Testis (tissue), 3 donors: Measurements from ENCODE around the gene PLEKHN1. TPM values are rescaled to one million over a fixed set of nuclear protein-coding genes. Genes with fewer than 3 reads are reported as not detected.

ENCODE experiments used
- DNase-seq: peaks from one replicate; pipeline ENCODE4 v3.0.0-alpha.2; 2019
- H3K27ac ChIP-seq, 2 donors: fragments of 200-600 bp; sonication (generic); one replicate each; pipeline ENCODE4 v1.5.1; 2019
- H3K27me3 ChIP-seq: fragments of 200-600 bp; sonication (generic); one replicate; pipeline ENCODE4 v1.5.1; 2019
- H3K36me3 ChIP-seq: fragments of 200-600 bp; sonication (generic); one replicate; pipeline ENCODE4 v1.5.1; 2017; ENCODE audit warnings: low read depth; ENCODE audit errors: missing control alignments
- H3K4me1 ChIP-seq: fragments of 200-600 bp; sonication (generic); one replicate; pipeline ENCODE4 v1.5.1; 2019
- H3K4me3 ChIP-seq, 2 donors: fragments of 200-600 bp; sonication (generic); one replicate each; pipeline ENCODE4 v1.5.1; 2017 to 2019
- H3K9me3 ChIP-seq: fragments of 200-600 bp; sonication (generic); one replicate; pipeline ENCODE4 v1.5.1; 2017
- CTCF ChIP-seq, 3 experiments: fragments of 450-650 bp in 2 of 3; fragments of 200-600 bp in 1 of 3; sonication (generic) in 1 of 3; IDR thresholded peaks; one replicate each; pipeline ENCODE4 v1.5.1; 2016 to 2019; ENCODE audit warnings: antibody characterized with exemption in 3 of 3, mild to moderate bottlenecking in 2 of 3, moderate library complexity in 1 of 3
- POLR2A ChIP-seq: fragments of 450-650 bp; IDR thresholded peaks from one replicate; pipeline ENCODE4 v1.6.1; 2017; ENCODE audit warnings: antibody characterized with exemption, mild to moderate bottlenecking, moderate library complexity
- WGBS, 2 donors: methylation state at CpG; one replicate each; pipeline ENCODE4 v1.1.5; 2018; 5-methylcytosine and 5-hydroxymethylcytosine counted together
- intact Hi-C: fragments of 100-400 bp; cut with DNase I; formaldehyde crosslinking; loops from one replicate; pipeline ENCODE4 v1.15.1; 2023; ENCODE audit warnings: low total_unique reads
- polyA plus RNA-seq: library from polyadenylated mRNA; stranded (reverse); fragments of 350-450 nt; fragmentation: Illumina TruSeq; extraction: RNeasy Lipid Tissue Mini Kit (QIAGEN cat#74804); gene quantifications from one replicate; pipeline ENCODE4 v1.2.3, GENCODE V29; 2014; ENCODE audit warnings: low read depth, low replicate concordance; ENCODE audit not compliant: insufficient read depth
- total RNA-seq, 2 donors: library from RNA; depleted of rRNA; stranded (reverse); fragments of >200 nt; gene quantifications; one replicate each; pipeline ENCODE4 v1.2.3, GENCODE V29; 2016

The PLEKHN1 gene
- total and polyA plus RNA-seq, 3 donors from 2014 or later, result 0.21 to 0.56 (median 0.47) TPM

GRCh38 chr1:960363-961131, 5.7 kb upstream of the PLEKHN1 start, which contains the start of gene KLHL17:
TSS of gene KLHL17 (plus strand) at chr1:960584. CDS start at chr1:960694, 110 bp downstream.
- H3K4me3 ChIP-seq, result peak within 1 kb of the TSS; percentile 98
- no peak for TF ChIP-seq POLR2A
- no peak for TF ChIP-seq CTCF (IDR thresholded peaks at IDR 0.05)
- H3K27ac ChIP-seq, result peak within 1 kb of the TSS in 1 of 2 donors; percentile 24
- WGBS, 2 donors, result 0 to 1% methylated on average over 8 to 49 of the region's 109 CpGs
- no peaks in the 10 kb centered on the region for H3K27me3 ChIP-seq
- no peaks in the 10 kb centered on the region for H3K36me3 ChIP-seq
- intact Hi-C loops, result no loop called here
- DNase-seq, result peak; percentile 78
- H3K4me1 ChIP-seq, result peaks cover 13% of the 10 kb centered on the region
- H3K9me3 ChIP-seq, result no peaks in the 10 kb centered on the region

DNA sequence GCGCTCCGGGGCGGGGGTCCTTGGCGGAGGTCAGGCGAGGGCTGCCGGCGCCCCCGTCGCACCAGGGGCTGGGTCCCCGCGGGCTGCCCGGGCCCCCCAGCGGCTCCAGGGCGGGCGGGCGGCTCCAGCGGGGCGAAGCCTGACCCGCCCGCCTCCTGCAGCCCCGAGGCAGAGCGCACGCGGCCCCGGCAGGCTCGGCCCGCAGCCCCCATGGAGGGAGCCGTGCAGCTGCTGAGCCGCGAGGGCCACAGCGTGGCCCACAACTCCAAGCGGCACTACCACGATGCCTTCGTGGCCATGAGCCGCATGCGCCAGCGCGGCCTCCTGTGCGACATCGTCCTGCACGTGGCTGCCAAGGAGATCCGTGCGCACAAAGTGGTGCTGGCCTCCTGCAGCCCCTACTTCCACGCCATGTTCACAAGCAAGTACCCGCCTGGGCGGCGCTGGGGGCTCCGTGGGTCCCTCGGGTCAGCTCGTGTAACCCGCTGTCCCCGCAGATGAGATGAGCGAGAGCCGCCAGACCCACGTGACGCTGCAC, 5.1 kb upstream of the PLEKHN1 start:
- intact Hi-C loops, result no loop called here
- H3K36me3 ChIP-seq, result no peaks in the 10 kb centered on the region
- 29 to 50% methylated on average over 6 to 31 of the region's 56 CpGs for WGBS, 2 donors

GRCh38 chr1:962381-963300, 3.6 kb upstream of the PLEKHN1 start:
- Histone ChIP-seq H3K27ac (no peak overlapping the region), H3K4me1 (peaks cover 14% of the 10 kb centered on the region), H3K36me3 (no peaks in the 10 kb centered on the region), H3K4me3 (no peak overlapping the region), H3K27me3 (no peaks in the 10 kb centered on the region), H3K9me3 (no peaks in the 10 kb centered on the region)
- TF ChIP-seq CTCF (IDR thresholded peaks at IDR 0.05), result no peak
- TF ChIP-seq POLR2A, result no peak
- intact Hi-C loops, result no loop called here
- no peak for DNase-seq
- 87 to 94% methylated on average over 32 to 57 of the region's 57 CpGs for WGBS, 2 donors

More for the DNA sequence above, 5.1 kb upstream of the PLEKHN1 start:
- Histone ChIP-seq H3K27ac (no peak overlapping the region), H3K4me3 (peak overlapping the region; percentile 98), H3K9me3 (no peaks in the 10 kb centered on the region), H3K4me1 (peaks cover 13% of the 10 kb centered on the region), H3K27me3 (no peaks in the 10 kb centered on the region)
- no peak for DNase-seq
- TF ChIP-seq CTCF (IDR thresholded peaks at IDR 0.05) (no peak), POLR2A (no peak)

DNA sequence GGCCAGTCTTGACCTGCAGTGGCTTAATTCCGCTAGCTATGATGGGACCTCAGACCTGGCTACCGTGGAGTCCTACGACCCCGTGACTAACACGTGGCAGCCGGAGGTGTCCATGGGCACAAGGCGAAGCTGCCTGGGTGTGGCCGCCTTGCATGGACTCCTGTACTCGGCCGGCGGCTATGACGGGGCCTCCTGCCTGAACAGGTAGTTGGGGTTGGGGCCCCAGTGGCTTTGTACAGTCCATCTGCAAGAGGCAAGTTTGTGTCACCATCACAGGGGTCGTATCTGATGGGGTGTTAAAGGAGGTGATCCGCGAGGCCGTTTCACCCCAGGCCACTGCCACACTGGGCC, 3.0 kb upstream of the PLEKHN1 start:
- no peak for DNase-seq
- TF ChIP-seq CTCF (IDR thresholded peaks at IDR 0.05), result no peak
- TF ChIP-seq POLR2A, result no peak
- no peak overlapping the region for H3K4me3 ChIP-seq
- WGBS, 2 donors, result 95 to 100% methylated on average over 6 to 16 of the region's 16 CpGs
- intact Hi-C loops, result no loop called here
- H3K36me3 ChIP-seq, result no peaks in the 10 kb centered on the region
- H3K27ac ChIP-seq, result no peak overlapping the region
- peaks cover 8% of the 10 kb centered on the region for H3K4me1 ChIP-seq
- H3K9me3 ChIP-seq, result no peaks in the 10 kb centered on the region
- H3K27me3 ChIP-seq, result no peaks in the 10 kb centered on the region
